ENCODE measurements around the gene RWDD4.

DNA sequence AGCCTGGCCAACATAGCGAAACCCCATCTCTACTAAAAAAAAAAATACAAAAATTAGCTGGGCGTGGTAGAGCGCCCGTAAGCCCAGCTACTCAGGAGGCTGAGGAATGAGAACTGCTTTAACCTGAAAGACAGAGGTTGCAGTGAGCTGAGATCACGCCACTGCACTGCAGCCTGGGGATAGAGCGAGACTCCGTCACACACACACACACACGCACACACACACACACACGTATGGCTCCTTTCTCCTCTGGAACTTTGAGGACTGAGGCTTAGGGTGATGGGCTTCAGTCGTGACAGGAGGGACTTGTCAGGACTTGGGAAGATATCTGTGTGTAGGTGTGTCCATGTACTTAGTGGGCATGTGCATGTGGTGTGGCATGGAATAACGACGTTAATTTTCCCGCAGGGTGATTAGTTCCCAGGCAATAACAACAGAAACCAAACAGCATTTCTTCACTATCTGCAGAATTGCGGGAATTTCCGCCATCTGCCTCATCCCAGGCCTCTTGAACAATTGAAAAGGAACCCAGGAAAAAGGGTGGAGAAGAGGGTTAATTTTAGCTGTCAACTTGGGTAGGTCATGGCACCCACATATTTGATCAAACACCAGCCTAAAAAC lies 47.7 kb downstream of the RWDD4 start:
- TF ChIP-seq, protein P1, sequence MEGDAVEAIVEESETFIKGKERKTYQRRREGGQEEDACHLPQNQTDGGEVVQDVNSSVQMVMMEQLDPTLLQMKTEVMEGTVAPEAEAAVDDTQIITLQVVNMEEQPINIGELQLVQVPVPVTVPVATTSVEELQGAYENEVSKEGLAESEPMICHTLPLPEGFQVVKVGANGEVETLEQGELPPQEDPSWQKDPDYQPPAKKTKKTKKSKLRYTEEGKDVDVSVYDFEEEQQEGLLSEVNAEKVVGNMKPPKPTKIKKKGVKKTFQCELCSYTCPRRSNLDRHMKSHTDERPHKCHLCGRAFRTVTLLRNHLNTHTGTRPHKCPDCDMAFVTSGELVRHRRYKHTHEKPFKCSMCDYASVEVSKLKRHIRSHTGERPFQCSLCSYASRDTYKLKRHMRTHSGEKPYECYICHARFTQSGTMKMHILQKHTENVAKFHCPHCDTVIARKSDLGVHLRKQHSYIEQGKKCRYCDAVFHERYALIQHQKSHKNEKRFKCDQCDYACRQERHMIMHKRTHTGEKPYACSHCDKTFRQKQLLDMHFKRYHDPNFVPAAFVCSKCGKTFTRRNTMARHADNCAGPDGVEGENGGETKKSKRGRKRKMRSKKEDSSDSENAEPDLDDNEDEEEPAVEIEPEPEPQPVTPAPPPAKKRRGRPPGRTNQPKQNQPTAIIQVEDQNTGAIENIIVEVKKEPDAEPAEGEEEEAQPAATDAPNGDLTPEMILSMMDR (IDR thresholded peaks at IDR 0.05) = no peak
- TF ChIP-seq ZFX (IDR thresholded peaks at IDR 0.05; ENCODE audit: borderline replicate concordance) = no peak

Data from 22Rv1 (cell line).